Body of pancreas (tissue), 4 donors: Measurements from ENCODE around the gene CASP8. TPM values are rescaled to one million over a fixed set of nuclear protein-coding genes. Genes with fewer than 3 reads are reported as not detected.

Source experiments
- ATAC-seq: fragments of 150-250 bp; one replicate; pipeline ENCODE4 v1.9.1; 2016
- DNase-seq, 4 donors: peaks; one replicate each; pipeline ENCODE4 v3.0.0-alpha.2; 2019
- H3K27ac ChIP-seq, 4 donors: fragments of 200-600 bp; sonication (generic); 1 replicate in 3 of 4; 2 replicates in 1 of 4; pipeline versions ENCODE4 v1.5.1 to v1.6.1; 2016 to 2019; ENCODE audit warnings: mild to moderate bottlenecking in 1 of 4, mixed read lengths in 1 of 4, moderate library complexity in 1 of 4
- H3K27me3 ChIP-seq, 2 donors: fragments of 200-600 bp; sonication (generic); one replicate each; pipeline ENCODE4 v1.6.0; 2016; ENCODE audit warnings: mild to moderate bottlenecking in 1 of 2
- H3K36me3 ChIP-seq, 2 donors: fragments of 200-600 bp; sonication (generic); replicated peaks in 1 of 2; 2 replicates each; pipeline ENCODE4 v1.5.1; 2016; ENCODE audit warnings: low read depth in 2 of 2; ENCODE audit not compliant: insufficient read depth in 1 of 2
- H3K4me1 ChIP-seq: fragments of 200-600 bp; sonication (generic); one replicate; pipeline ENCODE4 v1.6.0; 2016
- H3K4me3 ChIP-seq, 2 donors: fragments of 200-600 bp; sonication (generic); 1 replicate in 1 of 2; 2 replicates in 1 of 2; pipeline ENCODE4 v1.5.1; 2016 to 2019
- H3K9me3 ChIP-seq, 3 donors: fragments of 200-600 bp; sonication (generic); 1 replicate in 2 of 3; 2 replicates in 1 of 3; pipeline ENCODE4 v1.5.1; 2016
- CTCF ChIP-seq, 7 experiments: fragments of 450-650 bp in 4 of 7; fragments of 200-600 bp in 3 of 7; sonication (generic) in 3 of 7; IDR thresholded peaks; one replicate each; pipeline ENCODE4 v1.5.1; 2016 to 2019; ENCODE audit warnings: antibody characterized with exemption in 7 of 7
- POLR2A ChIP-seq, 3 donors: fragments of 450-650 bp; IDR thresholded peaks; one replicate each; pipeline ENCODE4 v1.6.1; 2016; ENCODE audit warnings: antibody characterized with exemption in 3 of 3, mild to moderate bottlenecking in 2 of 3
- WGBS, 2 donors: methylation state at CpG; one replicate each; pipeline ENCODE4 v1.1.5; 2017; 5-methylcytosine and 5-hydroxymethylcytosine counted together
- intact Hi-C: fragments of 100-400 bp; cut with DNase I; formaldehyde crosslinking; loops from one replicate; pipeline ENCODE4 v1.15.1; 2023
- total RNA-seq, 2 donors: library from RNA; depleted of rRNA; stranded (reverse); fragments of >200 nt; gene quantifications; one replicate each; pipeline ENCODE4 v1.1.0, GENCODE V29; 2016

CASP8 gene
- total RNA-seq, 2 donors from 2014 or later: 13.2 to 161 TPM

DNA sequence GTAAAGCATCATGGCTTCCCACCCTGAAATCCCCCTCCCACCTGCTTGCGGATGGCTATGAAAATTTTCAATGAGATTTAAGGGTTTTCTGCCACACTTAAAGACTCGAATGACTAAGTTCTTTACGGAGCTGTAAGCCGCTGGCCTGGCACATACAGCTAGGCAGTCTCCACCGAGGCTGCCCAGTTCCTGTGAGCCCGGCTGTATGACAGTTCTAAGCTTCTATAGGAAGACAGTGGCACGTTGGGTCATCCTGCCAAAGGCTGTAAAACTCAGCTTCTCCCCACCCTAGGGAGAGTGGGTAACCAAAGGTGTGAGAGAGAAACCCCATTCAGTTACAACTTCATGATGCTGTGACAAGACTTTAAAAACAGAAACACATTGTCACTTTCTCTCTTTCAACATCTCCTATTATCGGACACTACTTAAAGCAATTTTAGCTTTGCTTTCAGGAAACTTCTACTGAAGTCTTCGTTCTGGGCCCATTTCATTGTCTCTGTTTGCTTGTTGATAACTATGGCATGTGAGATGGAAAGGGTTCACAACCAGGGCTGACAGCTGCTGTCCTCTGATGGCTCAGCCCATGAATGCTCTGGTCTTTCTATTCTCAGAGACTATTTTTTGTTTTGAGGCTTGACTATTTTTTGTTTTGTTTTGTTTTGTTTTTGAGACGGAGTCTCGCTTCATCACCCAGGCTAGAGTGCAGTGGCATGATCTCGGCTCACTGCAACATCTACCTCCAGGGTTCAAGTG lies 7.1 kb downstream of the CASP8 start:
- no peak for DNase-seq
- no peaks in the 10 kb centered on the region for H3K36me3 ChIP-seq
- no peaks in the 10 kb centered on the region for H3K27me3 ChIP-seq
- intact Hi-C loops: no loop called here
- no peak for ATAC-seq
- H3K4me1 ChIP-seq: no peaks in the 10 kb centered on the region
- no peaks in the 10 kb centered on the region for H3K9me3 ChIP-seq
- WGBS, 2 donors: 88 to 90% methylated on average over 12 of the region's 12 CpGs
- TF ChIP-seq POLR2A (IDR thresholded peaks at IDR 0.05) (no peak), CTCF (IDR thresholded peaks at IDR 0.05) (no peak)
- H3K27ac ChIP-seq: no peak overlapping the region
- H3K4me3 ChIP-seq: no peak overlapping the region

- ATAC-seq: no peak
- WGBS, 2 donors: 91 to 96% methylated on average over 2 of the region's 2 CpGs
- intact Hi-C loops: no loop called here
- H3K4me1 ChIP-seq: no peaks in the 10 kb centered on the region
- no peak overlapping the region for H3K4me3 ChIP-seq
- no peaks in the 10 kb centered on the region for H3K27me3 ChIP-seq
- H3K36me3 ChIP-seq: peaks cover 0 to 3% of the 10 kb centered on the region in 2 donors
- no peaks in the 10 kb centered on the region for H3K9me3 ChIP-seq
- DNase-seq: no peak
- TF ChIP-seq POLR2A (IDR thresholded peaks at IDR 0.05) (no peak), CTCF (IDR thresholded peaks at IDR 0.05) (no peak)
- no peak overlapping the region for H3K27ac ChIP-seq
Measured at GRCh38 chr2:201269764-201270163, 9.4 kb downstream of the CASP8 start.

- Histone ChIP-seq H3K27ac (no peak overlapping the region), H3K9me3 (no peaks in the 10 kb centered on the region), H3K27me3 (no peaks in the 10 kb centered on the region), H3K4me1 (no peaks in the 10 kb centered on the region), H3K4me3 (no peak overlapping the region), H3K36me3 (peaks cover 0 to 3% of the 10 kb centered on the region in 2 donors)
- DNase-seq (no peak), ATAC-seq (no peak)
- 92 to 94% methylated on average over 6 to 9 of the region's 9 CpGs for whole genome bisulfite sequencing, 2 donors
- TF ChIP-seq POLR2A (IDR thresholded peaks at IDR 0.05): no peak
- no peak for TF ChIP-seq CTCF (IDR thresholded peaks at IDR 0.05)
- intact Hi-C loops: no loop called here
Measured at GRCh38 chr2:201270293-201271001, 10.1 kb downstream of the CASP8 start.

GRCh38 chr2:201271917-201272316 lies 11.6 kb downstream of the CASP8 start:
- ATAC-seq: no peak
- no peak for DNase-seq
- no peak overlapping the region for H3K4me3 ChIP-seq
- H3K27ac ChIP-seq: no peak overlapping the region
- TF ChIP-seq POLR2A (IDR thresholded peaks at IDR 0.05) (no peak), CTCF (IDR thresholded peaks at IDR 0.05) (no peak)
- intact Hi-C loops: no loop called here
- peaks cover 0 to 3% of the 10 kb centered on the region in 2 donors for H3K36me3 ChIP-seq
- H3K27me3 ChIP-seq: no peaks in the 10 kb centered on the region
- H3K9me3 ChIP-seq: no peaks in the 10 kb centered on the region
- no peaks in the 10 kb centered on the region for H3K4me1 ChIP-seq
- 86 to 94% methylated on average over 2 of the region's 2 CpGs for WGBS, 2 donors
